WERI-Rb-1 (cell line): ENCODE results near the gene TPSG1.
"Not testable (repeated sequence)": the region's sequence is repeated elsewhere in the genome, so short reads cannot be mapped to it uniquely, and the experiment has no call there.

Source experiments
- DNase-seq: peaks from one replicate; pipeline ENCODE4 v3.0.0-alpha.2; 2020
- H3K27ac ChIP-seq: fragments of 250-450 bp; sonication (Bioruptor Pico); 2 replicates; pipeline ENCODE4 v1.5.1; 2020; ENCODE audit warnings: mild to moderate bottlenecking, moderate library complexity
- H3K27me3 ChIP-seq: fragments of 250-450 bp; sonication (Bioruptor Pico); 2 replicates; pipeline ENCODE4 v1.5.1; 2021; ENCODE audit warnings: mild to moderate bottlenecking, low read depth, moderate library complexity; ENCODE audit not compliant: insufficient read depth, severe bottlenecking
- H3K36me3 ChIP-seq: fragments of 250-450 bp; sonication (Bioruptor Pico); 2 replicates; pipeline ENCODE4 v1.5.1; 2020; ENCODE audit warnings: mild to moderate bottlenecking, moderate library complexity
- H3K4me3 ChIP-seq: 2 replicates; pipeline ENCODE4 v1.5.1; 2011; ENCODE audit warnings: low read depth, mild to moderate bottlenecking, control low read depth, low read length
- H3K9me3 ChIP-seq: fragments of 250-450 bp; sonication (Bioruptor Pico); 2 replicates; pipeline ENCODE4 v1.5.1; 2021; ENCODE audit warnings: mild to moderate bottlenecking, moderate library complexity; ENCODE audit not compliant: severe bottlenecking
- CTCF ChIP-seq: IDR thresholded peaks from 2 replicates; pipeline ENCODE4 v1.5.1; 2011; ENCODE audit warnings: low read depth, mild to moderate bottlenecking, control low read depth, inconsistent platforms, low read length

The TPSG1 gene

GRCh38 chr16:1225051-1225451 lies at the start of gene TPSG1:
Gene TPSG1 (minus strand): TSS chr16:1225268. CDS start chr16:1225252, 16 bp downstream.
- H3K27me3 ChIP-seq = no peaks in the 10 kb centered on the region
- H3K9me3 ChIP-seq = no peaks in the 10 kb centered on the region
- no peak within 1 kb of the TSS for H3K27ac ChIP-seq
- no peak for TF ChIP-seq CTCF
- no peak for DNase-seq
- no peak within 1 kb of the TSS for H3K4me3 ChIP-seq
- H3K36me3 ChIP-seq = peaks cover 28% of the 10 kb centered on the region

DNA sequence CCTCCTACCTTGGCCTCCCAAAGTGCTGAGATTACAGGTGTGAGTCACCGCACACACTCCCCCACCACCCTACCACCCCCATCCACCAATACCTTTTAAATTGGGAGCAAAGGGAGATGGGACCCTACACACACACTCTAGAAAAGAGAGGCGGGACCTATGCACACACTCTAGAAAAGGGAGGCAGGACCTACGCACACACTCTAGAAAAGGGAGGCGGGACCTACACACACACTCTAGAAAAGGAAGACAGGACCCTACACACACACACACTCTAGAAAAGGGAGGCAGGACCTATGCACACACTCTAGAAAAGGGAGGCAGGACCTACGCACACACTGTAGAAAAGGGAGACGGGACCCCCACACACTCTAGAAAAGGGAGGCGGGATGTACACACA lies 49.7 kb upstream of the TPSG1 start:
- H3K9me3 ChIP-seq = no peaks in the 10 kb centered on the region
- H3K27me3 ChIP-seq = no peaks in the 10 kb centered on the region
- no peak overlapping the region for H3K4me3 ChIP-seq

DNA sequence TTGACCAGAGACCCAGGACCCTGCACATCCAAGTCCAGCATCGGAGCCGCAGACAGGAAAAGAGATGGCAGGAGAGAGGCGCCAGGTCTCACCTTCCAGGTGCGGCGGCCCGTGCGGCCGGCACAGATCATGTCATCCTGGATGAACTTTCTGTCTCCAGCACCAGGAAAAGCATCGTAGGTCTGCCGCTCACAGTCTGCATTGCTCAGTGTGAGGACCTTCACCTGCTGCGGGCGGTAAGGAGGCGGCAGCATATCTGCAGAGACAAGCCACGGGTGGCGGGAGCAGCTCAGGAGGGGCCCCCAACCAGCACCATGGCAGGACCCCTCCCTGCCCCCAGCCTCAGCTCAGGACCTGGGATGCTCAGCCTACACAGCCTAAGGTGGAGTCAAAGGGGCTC lies 48.7 kb upstream of the TPSG1 start:
- Histone ChIP-seq H3K4me3 (no peak overlapping the region), H3K36me3 (no peaks in the 10 kb centered on the region), H3K9me3 (no peaks in the 10 kb centered on the region), H3K27ac (no peak overlapping the region), H3K27me3 (no peaks in the 10 kb centered on the region)
- no peak for DNase-seq
- TF ChIP-seq CTCF = no peak

More for the DNA sequence above, 49.7 kb upstream of the TPSG1 start:
- no peak for DNase-seq
- Histone ChIP-seq H3K36me3 (no peaks in the 10 kb centered on the region), H3K27ac (no peak overlapping the region)
- TF ChIP-seq CTCF = no peak

GRCh38 chr16:1272453-1273198 lies 47.6 kb upstream of the TPSG1 start:
- Histone ChIP-seq H3K4me3 (no peak overlapping the region), H3K27me3 (no peaks in the 10 kb centered on the region), H3K27ac (no peak overlapping the region), H3K36me3 (no peaks in the 10 kb centered on the region), H3K9me3 (no peaks in the 10 kb centered on the region)
- DNase-seq = no peak
- no peak for TF ChIP-seq CTCF

GRCh38 chr16:1271724-1272413 lies 46.8 kb upstream of the TPSG1 start:
- not testable (repeated sequence) for H3K9me3 ChIP-seq, H3K27ac ChIP-seq, H3K36me3 ChIP-seq, H3K4me3 ChIP-seq, H3K27me3 ChIP-seq, DNase-seq

GRCh38 chr16:1271380-1271723 lies 46.3 kb upstream of the TPSG1 start:
- no peak for DNase-seq
- Histone ChIP-seq H3K27ac (no peak overlapping the region), H3K36me3 (no peaks in the 10 kb centered on the region), H3K9me3 (no peaks in the 10 kb centered on the region), H3K27me3 (no peaks in the 10 kb centered on the region), H3K4me3 (no peak overlapping the region)
- TF ChIP-seq CTCF = no peak

DNA sequence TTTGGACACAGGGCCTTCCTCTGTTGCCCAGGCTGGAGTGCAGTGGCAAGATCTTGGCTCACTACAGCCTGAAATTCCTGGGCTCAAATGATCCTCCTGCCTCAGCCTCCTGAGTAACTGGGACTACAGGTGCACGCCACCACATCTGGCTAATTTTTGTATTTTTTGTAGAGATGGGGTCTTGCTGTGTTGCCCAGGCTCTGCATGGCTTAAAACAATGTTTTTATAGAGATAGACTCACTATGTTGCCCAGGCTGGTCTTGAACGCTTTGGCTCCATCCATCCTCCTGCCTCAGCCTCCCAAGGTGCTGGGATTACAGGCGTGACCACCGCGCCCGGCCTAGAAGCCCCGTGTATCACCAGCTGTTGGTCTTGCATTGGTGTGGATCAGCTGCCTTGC lies 44.4 kb upstream of the TPSG1 start:
- H3K27me3 ChIP-seq, H3K9me3 ChIP-seq, DNase-seq, H3K4me3 ChIP-seq, H3K36me3 ChIP-seq, H3K27ac ChIP-seq: not testable (repeated sequence)
